OCI-LY3 (cell line): ENCODE data around the gene PAM16.
"Not testable (repeated sequence)": the region's sequence is repeated elsewhere in the genome, so short reads cannot be mapped to it uniquely, and the experiment has no call there.

ENCODE experiments used
- H2AFZ ChIP-seq: fragments of 200-600, 300-600 bp; shearing (Covaris generic); 2 replicates; pipeline ENCODE4 v1.6.0; 2014; ENCODE audit warnings: antibody characterized with exemption, low read depth, low read length
- H3K27ac ChIP-seq: fragments of 200-600, 300-600 bp; sonication (generic); 2 replicates; pipeline ENCODE4 v1.5.1; 2014; ENCODE audit warnings: mild to moderate bottlenecking, low read length, moderate library complexity, mixed read lengths
- H3K27me3 ChIP-seq: fragments of 200-600, 300-600 bp; sonication (generic); 2 replicates; pipeline ENCODE4 v1.6.1; 2014; ENCODE audit warnings: low read depth, low read length, mixed read lengths
- H3K36me3 ChIP-seq: fragments of 200-600, 300-600 bp; sonication (generic); replicated peaks from 2 replicates; pipeline ENCODE3; 2014; ENCODE audit warnings: low read depth, low read length, mixed read lengths
- H3K4me1 ChIP-seq: fragments of 300-600, 200-600 bp; sonication (generic); 2 replicates; pipeline ENCODE4 v1.6.1; 2014; ENCODE audit warnings: low read length, mixed read lengths
- H3K4me2 ChIP-seq: fragments of 200-600, 300-600 bp; sonication (generic); 2 replicates; pipeline ENCODE4 v1.6.1; 2014; ENCODE audit warnings: low read length, mixed read lengths
- H3K4me3 ChIP-seq: fragments of 300-600, 200-600 bp; sonication (generic); 2 replicates; pipeline ENCODE4 v1.5.1; 2014; ENCODE audit warnings: antibody characterized with exemption, mild to moderate bottlenecking, low read length, moderate library complexity
- H3K79me2 ChIP-seq: fragments of 300-600, 200-600 bp; shearing (Covaris generic); 2 replicates; pipeline ENCODE4 v1.6.1; 2014; ENCODE audit warnings: mild to moderate bottlenecking, low read length, mixed read lengths
- H3K9ac ChIP-seq: fragments of 300-600, 200-600 bp; shearing (Covaris generic); 2 replicates; pipeline ENCODE4 v1.6.0; 2014; ENCODE audit warnings: mild to moderate bottlenecking, low read length, moderate library complexity
- H3K9me3 ChIP-seq: fragments of 200-600, 300-600 bp; shearing (Covaris generic); 2 replicates; pipeline ENCODE4 v1.6.1; 2014; ENCODE audit warnings: low read length, mixed read lengths; ENCODE audit not compliant: insufficient read depth
- H4K20me1 ChIP-seq: fragments of 200-600, 300-600 bp; sonication (generic); 2 replicates; pipeline ENCODE4 v1.6.1; 2016; ENCODE audit warnings: low read length, mixed read lengths; ENCODE audit not compliant: insufficient read depth
- EZH2phosphoT487 ChIP-seq: fragments of 200-600 bp; shearing (Covaris generic); IDR thresholded peaks from 2 replicates; pipeline ENCODE4 v1.6.1; 2018; ENCODE audit warnings: antibody characterized with exemption, mixed run types, low read depth
- TF ChIP-seq, protein P1 (sequence below): fragments of 200-600, 300-600 bp; sonication (generic); IDR thresholded peaks from 2 replicates; pipeline ENCODE4 v1.5.1; 2014; ENCODE audit warnings: antibody characterized with exemption, low read length, low read depth

Gene PAM16

DNA sequence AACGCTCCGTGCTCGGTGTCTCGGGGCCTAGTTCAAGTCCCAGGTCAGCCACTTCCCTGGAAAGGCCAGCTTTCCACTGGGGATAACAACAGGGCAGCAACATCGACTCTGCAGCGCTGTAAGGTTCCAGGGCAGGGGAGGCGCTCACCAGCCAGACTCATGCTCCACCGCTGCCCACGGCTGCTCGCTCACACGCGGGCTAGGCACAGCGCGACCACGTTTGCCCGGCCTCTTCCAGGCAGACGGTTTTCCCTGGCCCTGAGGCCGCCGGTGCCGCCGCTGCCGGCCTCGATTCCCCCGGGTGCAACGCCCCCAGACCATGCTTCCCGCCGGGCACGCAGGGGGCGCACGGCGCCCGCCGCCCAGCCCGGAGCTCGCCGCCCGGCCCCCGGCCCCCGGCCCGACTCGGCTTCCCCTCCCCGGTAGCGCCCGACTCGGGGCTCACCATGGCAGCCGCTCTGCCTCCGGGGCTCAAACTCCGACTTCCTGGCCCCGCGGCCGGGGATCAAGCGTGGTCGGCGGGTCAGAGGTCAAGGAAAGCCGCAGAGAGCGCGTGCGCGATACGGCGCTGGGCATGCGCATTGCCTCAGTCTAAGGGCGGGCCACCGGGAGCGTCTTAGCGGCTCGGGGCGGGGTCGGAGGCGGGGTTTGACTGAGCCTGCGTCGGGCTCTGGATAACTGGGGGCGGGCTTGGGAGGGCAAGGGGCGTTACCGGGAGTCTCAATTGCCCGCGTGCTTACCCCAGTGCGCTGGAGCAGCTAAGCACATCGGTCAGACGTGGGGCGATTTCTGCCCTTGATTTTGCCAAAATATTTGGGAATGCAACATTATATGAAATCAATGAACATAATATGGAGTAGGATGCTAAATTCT is at the start of gene PAM16:
Gene PAM16 (minus strand): TSS at position 535 of the 873 bp plus-strand sequence. CDS start 87 bp downstream, at position 448.
- Histone ChIP-seq H3K79me2 (peaks cover 51% of the 10 kb centered on the region), H3K9ac (peak within 1 kb of the TSS; percentile 89), H3K4me3 (peak within 1 kb of the TSS; percentile 97), H2AFZ (peak within 1 kb of the TSS; percentile 34; the same call in 1 of the 2 replicates), H3K27ac (peak within 1 kb of the TSS; percentile 11), H3K27me3 (no peaks in the 10 kb centered on the region), H3K4me2 (peak within 1 kb of the TSS; percentile 79), H4K20me1 (peaks cover 16% of the 10 kb centered on the region), H3K4me1 (peaks cover 9% of the 10 kb centered on the region), H3K9me3 (no peaks in the 10 kb centered on the region), H3K36me3 (no peaks in the 10 kb centered on the region)
- TF ChIP-seq, protein P1, sequence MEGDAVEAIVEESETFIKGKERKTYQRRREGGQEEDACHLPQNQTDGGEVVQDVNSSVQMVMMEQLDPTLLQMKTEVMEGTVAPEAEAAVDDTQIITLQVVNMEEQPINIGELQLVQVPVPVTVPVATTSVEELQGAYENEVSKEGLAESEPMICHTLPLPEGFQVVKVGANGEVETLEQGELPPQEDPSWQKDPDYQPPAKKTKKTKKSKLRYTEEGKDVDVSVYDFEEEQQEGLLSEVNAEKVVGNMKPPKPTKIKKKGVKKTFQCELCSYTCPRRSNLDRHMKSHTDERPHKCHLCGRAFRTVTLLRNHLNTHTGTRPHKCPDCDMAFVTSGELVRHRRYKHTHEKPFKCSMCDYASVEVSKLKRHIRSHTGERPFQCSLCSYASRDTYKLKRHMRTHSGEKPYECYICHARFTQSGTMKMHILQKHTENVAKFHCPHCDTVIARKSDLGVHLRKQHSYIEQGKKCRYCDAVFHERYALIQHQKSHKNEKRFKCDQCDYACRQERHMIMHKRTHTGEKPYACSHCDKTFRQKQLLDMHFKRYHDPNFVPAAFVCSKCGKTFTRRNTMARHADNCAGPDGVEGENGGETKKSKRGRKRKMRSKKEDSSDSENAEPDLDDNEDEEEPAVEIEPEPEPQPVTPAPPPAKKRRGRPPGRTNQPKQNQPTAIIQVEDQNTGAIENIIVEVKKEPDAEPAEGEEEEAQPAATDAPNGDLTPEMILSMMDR = no peak
- TF ChIP-seq EZH2phosphoT487 = no peak

DNA sequence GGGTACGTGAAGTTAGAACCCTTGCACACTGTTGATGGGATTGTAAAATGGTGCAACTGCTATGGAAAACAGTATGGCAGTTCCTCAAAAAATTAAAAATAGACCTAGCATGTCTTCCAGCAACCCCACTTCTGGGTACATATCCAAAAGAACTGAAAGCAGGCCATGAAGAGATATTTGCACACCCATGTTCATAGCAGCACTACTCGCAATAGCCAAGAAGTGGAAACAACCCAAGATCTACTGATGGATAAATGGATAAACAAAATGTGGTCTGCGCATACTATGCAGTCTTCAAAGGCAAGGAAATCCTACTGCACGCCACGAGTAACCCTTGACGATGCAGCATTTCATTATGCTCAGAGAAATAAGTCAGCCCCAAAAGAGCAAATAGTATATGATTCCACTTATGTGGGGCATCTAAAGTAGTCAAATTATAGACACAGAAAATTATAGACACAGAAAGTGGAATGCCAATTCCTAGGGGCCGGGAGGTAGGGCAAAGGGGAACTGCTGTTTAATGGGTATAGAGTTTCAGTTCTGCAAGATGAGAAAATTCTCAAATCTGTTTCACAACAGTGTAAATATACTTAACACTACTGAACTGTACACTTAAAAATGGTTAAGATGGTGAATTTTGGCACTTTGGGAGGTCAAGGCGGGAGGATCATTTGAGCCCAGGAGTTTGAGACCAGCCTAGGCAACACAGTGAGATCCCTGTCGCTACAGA is 48.0 kb upstream of the PAM16 start:
- no peaks in the 10 kb centered on the region for H3K79me2 ChIP-seq
- no peaks in the 10 kb centered on the region for H3K9me3 ChIP-seq
- H2AFZ ChIP-seq = no peak overlapping the region
- H3K9ac ChIP-seq = no peak overlapping the region
- peaks cover 7% of the 10 kb centered on the region for H3K4me1 ChIP-seq
- no peak overlapping the region for H3K4me2 ChIP-seq
- no peak overlapping the region for H3K27ac ChIP-seq
- no peaks in the 10 kb centered on the region for H3K27me3 ChIP-seq
- no peak for TF ChIP-seq EZH2phosphoT487
- TF ChIP-seq, protein P1 = no peak
- peaks cover 3% of the 10 kb centered on the region for H3K36me3 ChIP-seq
- H3K4me3 ChIP-seq = no peak overlapping the region
- H4K20me1 ChIP-seq = 0 out of 2 replicates have a peak, but pooled peaks cover 7% of the 10 kb centered on the region

DNA sequence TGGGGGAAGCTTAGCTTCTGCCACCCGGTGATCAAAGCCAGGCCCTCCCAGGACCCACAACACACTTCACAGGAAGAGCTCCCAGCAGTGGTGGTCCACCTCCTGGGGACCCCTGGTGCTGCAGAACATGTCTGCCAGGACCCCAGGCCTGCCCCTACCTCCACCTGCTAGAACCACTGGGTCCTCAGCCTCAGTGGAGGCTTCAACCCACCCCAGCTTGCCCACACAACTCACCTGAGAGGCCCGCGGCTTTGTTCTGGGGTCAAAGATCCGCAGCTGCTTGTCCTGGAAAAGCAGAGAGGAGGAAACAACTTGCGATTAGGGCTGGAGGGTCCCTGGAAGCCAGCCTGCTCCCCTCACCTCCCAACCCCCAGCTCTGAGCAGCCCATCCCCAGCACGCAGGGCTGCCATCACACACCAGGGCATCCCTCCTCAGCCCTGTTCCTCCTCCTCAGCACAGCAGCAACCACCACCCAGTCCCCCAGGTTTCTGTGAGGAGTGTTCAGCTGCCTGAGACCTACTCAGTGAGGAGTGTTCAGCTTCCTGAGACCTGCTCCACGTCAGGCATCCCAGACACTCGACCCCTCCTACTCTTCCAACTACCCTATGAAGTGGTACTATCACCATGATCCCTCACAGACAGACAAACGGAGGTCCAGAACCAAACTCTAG is 44.1 kb upstream of the PAM16 start:
- H3K4me3 ChIP-seq = no peak overlapping the region
- H3K9me3 ChIP-seq = no peaks in the 10 kb centered on the region
- no peaks in the 10 kb centered on the region for H4K20me1 ChIP-seq
- H2AFZ ChIP-seq = no peak overlapping the region
- H3K79me2 ChIP-seq = no peaks in the 10 kb centered on the region
- H3K36me3 ChIP-seq = peaks cover 3% of the 10 kb centered on the region
- H3K27ac ChIP-seq = no peak overlapping the region
- H3K4me2 ChIP-seq = no peak overlapping the region
- H3K9ac ChIP-seq = no peak overlapping the region
- peaks cover 7% of the 10 kb centered on the region for H3K4me1 ChIP-seq
- TF ChIP-seq EZH2phosphoT487 = no peak
- TF ChIP-seq, protein P1 = no peak
- no peaks in the 10 kb centered on the region for H3K27me3 ChIP-seq

DNA sequence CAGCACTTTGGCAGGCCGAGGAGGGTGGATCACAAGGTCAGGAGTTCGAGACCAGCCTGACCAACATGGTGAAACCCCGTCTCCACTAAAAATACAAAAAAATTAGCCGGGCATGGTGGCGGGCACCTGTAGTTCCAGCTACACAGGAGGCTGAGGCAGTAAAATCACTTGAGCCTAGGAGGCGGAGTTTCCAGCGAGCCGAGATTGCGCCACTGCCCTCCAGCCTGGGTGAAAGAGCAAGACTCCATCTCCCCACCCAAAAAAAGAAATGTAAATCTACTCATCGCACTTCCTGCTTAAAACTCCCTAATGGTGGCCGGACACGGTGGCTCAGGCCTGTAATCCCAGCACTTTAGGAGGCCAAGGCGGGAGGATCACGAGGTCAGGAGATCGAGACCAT is 42.7 kb upstream of the PAM16 start:
- not testable (repeated sequence) for H3K4me3 ChIP-seq, H3K4me1 ChIP-seq, H3K9me3 ChIP-seq, H3K9ac ChIP-seq, H2AFZ ChIP-seq, H3K4me2 ChIP-seq, H3K36me3 ChIP-seq, H3K27me3 ChIP-seq, H3K27ac ChIP-seq, H4K20me1 ChIP-seq, H3K79me2 ChIP-seq
